Astrocyte of the hippocampus (primary cell): ENCODE data around the gene SLC3A2.
"Not testable (repeated sequence)": the region's sequence is repeated elsewhere in the genome, so short reads cannot be mapped to it uniquely, and the experiment has no call there.

Experiments used
- DNase-seq: peaks from one replicate; pipeline ENCODE4 v3.0.0; 2011; ENCODE audit warnings: low read depth, low spot score

Gene SLC3A2

DNA sequence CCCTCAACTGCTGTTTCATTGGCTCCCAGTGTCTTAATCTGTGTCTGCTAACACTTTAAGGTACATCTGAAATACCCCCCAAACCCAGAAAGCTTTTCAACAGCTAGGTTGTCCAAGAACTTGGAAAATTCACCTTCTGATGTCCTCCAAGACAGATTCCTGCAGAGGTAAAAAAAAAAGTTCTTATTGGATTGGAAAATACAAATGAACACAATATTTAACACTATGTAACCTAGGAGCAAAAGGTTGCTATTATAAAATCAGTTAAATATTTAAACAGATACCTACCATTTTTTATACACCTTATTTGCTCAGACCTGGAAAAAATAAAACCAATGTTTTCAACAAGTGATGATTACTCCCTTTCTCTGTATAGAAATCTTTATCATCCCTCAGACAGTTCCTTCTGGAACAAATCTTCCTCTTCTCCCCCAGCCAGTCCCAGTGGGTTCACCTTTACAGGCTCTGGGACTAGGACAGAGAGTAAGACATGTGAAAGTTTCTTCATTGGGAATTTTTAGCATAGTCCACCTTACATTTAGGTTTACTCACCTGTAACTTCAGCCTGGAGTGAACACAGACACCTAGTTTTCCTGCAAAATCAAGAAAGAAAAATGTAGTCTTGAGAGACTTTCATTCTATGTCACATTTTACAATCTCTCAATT lies 28.0 kb upstream of the SLC3A2 start:
- DNase-seq, result no peak

DNA sequence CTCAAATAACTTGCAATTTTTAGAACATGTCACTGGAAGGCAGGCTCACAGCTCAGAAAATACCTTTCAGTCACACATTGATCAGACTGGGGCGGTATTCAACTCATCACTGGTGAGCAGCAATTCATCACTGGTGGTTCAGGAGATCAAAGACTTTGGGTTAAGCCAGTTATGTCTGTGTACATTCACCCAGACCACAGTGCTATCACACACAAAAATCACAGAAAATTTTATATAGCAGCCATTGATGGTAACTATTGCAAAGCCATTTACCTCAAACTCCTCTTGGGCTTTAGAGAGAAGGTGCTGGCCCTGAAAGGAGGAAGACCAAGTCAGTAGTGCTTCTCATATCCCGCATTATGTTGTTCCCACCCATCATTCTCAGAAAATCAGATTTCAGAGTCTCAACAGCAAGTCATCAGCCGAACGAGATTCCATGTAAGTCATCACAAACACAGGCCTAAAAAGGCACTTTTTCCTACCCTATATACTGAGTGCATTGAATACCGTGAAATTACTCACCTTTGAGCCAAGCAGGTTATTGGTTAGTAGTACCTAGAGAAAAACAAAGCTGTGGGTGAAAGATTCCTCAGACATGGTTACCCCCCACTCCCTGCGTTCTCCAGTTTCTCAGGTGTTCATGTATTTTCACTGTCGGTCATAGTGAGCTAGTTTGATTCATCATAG lies 27.3 kb upstream of the SLC3A2 start:
- DNase-seq, result no peak

DNA sequence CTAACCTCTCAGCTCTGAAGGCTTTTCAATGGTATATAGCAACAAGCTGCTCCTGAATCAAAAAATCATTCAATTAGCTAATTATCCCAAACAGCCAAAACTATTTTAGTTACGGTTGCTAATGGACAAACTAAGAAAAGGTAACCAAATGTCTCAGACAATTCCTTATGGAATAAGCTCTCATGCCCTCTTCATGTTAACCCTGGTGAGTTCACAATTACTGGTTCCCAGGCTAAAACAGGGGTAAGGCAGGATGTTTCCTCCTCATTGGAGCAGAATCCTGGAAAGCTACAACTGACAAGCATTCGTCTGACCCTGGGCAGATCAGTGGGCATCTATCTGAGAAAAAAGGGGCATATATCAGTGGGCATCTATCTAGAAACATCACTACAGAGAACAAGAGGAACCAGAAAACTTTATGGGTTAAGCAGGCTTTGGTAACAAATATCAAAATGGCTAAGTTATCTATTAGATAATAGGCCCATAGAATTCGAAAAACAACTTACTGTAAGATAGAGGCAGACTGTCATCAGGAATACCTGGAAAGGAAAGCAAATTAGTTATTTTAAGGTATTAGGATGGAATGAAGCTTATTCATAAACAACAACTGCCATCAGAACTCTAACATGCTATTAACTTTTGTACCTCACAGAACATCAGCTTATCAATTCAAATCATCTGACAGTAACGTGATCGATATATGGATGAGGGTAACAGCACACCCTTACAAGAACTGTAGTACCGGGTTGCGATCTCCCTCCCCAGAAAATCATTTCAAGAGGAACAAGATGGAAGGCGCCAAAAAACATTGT lies 26.5 kb upstream of the SLC3A2 start:
- no peak for DNase-seq

DNA sequence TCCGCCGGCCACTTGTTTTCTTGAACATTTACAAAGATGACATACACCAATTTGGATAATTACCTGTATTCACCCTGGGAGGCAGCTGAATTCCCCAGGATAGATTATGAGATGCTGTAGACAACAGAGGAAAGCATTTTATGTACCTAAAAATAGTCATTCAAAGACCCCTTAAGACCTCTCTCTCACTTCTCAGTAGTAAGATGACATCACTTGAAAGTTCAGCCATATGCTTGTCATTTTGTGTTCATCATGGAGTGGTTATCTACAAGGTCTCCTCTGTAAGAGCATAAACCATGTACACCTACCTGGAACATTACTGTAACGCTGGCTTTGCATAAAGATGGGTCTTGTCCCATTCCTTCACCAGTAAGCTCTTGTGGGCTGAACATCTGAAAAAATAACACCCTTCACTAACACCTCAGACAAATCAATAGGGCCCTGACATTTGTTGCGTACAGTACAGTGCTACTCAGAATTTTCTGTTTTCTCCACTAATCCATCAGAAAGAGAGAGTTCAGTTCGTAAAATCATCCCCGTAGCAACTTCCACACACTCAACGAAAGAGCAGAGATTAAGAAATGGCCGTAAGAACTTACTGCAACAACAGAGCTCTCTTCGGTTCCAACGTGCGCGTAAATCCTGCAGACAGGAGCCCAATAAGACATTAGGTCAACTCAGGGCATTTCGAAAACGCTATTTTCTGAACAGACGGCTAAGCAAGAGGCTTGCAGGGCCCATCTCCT lies 25.7 kb upstream of the SLC3A2 start:
- DNase-seq, result no peak

DNA sequence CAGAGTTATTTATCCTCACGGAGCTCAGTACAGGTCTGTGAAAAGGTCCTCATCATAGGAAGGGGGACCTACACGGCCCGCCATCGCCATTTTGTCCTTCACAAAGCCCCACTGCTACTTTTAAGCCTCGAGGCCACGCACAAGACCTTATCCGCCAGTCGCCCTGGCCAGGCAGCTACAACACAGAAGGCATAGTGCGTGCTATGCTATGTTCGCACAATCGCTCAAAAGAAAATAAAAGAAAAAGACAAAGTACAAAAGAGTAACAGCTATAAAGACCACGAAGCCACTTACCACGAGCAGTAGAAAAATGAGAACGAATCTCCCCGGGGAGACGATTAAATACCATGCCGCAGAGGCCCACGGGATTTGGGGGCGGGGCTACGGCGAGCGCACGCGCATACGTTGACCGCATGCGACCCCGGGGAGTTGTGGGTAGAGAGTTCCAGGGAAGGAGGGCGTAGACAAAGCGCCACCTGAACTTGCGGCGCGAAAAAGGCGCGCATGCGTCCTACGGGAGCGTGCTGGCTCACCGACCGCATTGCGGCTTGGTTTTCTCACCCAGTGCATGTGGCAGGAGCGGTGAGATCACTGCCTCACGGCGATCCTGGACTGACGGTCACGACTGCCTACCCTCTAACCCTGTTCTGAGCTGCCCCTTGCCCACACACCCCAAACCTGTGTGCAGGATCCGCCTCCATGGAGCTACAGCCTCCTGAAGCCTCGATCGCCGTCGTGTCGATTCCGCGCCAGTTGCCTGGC lies 24.9 kb upstream of the SLC3A2 start:
- peak; percentile 99 for DNase-seq

DNA sequence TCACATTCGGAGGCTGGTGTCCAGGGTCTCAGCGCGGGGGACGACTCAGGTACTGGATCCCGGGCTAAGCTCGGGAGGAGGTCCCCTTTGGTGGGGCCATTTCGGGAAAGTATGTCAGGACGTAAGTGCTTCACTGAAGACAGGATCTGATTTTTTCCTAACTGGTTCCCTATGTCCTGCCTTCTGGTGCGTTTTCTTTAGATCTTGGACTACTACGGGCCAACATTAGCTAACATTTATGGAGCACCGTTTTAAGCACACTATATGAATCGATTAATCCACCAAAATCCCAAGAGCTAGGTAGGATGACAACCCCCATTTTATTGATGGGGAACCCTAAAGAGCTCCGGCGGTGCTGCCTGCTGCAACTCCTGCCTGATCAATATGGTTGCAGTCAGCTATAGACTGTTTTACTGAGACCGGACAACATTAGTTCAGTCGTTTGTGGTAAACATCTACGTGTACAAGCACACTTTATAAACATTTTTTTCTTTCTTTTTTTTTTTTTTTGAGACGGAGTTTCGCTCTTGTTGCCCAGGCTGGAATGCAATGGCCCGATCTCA lies 24.3 kb upstream of the SLC3A2 start:
- DNase-seq, result no peak

DNA sequence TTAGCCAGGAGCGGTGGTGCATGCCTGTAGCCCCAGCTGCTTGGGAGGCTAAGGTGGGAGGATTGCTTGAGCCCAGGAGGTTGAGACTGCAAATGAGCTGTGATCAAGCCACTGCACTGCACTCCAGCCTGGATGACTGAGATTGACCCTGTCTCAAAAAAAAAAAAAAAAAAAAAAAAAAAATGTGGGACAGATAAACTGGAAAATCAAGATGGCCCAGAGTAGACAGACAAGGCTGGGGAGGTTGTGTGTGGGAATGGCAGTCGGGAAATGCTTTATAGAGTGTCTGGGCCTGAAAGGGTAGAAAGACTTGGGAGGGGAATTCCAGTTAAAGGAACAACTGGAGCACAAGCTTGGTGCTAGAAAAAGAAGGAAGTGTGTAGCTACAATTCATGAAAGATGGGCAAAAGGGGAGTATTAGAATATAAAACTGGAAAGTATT lies 23.1 kb upstream of the SLC3A2 start:
- no peak for DNase-seq

DNA sequence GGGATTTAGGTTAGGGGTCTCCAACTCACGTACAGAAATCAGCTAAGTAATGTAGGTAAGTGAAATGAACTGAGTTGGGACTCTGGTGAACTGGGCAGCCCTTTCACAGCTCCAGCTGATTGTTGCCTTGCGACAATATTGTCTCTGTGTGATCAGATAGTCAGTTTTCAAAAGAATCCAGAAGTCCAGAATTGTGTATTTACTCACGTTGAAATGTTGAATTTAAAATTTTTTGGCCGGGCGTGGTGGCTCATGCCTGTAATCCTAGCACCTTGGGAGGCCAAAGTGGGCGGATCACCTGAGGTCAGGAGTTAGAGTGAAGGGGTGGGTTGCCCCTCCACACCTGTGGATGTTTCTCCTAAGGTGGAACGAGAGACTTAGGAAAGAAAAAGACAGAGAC lies 22.5 kb upstream of the SLC3A2 start:
- DNase-seq, result no peak

DNA sequence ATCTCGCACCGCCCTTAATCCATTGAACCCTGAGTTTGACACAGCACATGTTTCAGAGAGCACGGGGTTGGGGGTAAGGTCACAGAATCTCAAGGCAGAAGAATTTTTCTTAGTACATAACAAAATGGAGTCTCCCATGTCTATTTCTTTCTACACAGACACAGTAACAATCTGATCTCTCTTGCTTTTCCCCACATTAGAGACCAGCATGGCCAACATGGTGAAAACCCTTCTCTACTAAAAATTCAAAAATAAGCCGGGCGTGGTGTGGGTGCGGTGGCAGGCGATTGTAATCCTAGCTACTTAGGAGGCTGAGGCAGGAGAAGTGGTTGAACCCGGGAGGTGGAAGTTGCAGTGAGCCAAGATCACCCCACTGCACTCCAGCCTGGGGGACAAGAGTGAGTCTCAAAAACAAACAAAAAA lies 21.4 kb upstream of the SLC3A2 start:
- DNase-seq, result not testable (repeated sequence)

DNA sequence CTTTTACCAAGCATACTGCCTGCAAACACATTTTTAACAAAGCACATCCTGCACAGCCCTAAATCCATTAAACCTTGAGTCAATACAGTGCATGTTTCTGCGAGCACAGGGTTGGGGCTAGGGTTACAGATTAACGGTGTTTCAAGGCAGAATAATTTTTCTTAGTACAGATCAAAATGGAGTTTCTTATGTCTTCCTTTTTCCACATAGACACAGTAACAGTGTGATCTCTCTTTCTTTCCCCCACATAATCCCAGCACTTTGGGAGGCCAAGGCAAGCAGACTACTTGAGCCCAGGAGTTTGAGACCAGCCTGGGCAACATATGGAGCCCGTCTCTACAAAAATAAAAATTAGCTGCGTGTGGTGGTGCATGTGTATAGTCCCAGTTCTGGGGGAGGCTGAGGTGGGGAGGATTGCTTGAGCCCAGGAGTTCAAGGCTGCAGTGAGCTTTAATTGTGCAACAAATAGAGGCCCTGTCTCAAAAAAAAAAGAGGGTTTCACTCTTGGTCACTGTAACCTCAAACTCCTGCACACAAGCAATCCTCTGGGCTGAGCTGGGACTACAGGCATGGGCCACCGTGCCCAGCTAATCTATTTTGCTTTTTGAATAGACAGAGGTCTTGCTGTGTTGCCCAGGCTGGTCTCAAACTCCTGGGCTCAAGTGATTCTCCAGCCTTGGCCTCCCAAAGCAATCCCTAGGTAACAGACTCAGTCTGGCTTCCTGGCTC lies 19.7 kb upstream of the SLC3A2 start:
- DNase-seq, result no peak

DNA sequence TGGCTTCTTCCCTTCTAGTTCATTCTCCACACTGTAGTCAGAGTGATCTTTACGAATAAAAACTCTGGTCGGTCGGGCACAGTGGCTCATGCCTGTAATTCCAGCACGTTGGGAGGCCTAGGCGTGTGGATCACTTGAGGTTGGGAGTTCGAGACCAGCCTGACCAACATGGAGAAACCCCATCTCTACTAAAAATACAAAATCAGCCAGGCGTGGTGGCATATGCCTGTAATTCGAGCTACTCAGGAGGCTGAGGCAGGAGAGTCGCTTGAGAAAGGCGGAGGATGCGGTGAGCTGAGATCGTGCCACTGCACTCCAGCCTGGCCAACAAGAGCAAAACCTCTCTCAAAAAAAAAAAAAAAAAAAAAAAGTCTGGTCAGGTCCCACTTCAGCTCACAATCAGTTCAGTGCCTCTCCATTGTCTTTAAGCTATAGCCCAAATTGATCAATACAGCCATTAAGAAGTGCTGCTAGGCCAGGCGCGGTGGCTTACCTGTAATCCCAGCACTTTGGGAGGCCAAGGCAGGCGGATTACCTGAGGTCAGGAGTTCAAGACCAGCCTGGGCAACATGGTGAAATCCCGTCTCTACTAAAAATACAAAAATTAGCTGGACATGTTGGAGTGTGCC lies 19.0 kb upstream of the SLC3A2 start:
- DNase-seq, result not testable (repeated sequence)

DNA sequence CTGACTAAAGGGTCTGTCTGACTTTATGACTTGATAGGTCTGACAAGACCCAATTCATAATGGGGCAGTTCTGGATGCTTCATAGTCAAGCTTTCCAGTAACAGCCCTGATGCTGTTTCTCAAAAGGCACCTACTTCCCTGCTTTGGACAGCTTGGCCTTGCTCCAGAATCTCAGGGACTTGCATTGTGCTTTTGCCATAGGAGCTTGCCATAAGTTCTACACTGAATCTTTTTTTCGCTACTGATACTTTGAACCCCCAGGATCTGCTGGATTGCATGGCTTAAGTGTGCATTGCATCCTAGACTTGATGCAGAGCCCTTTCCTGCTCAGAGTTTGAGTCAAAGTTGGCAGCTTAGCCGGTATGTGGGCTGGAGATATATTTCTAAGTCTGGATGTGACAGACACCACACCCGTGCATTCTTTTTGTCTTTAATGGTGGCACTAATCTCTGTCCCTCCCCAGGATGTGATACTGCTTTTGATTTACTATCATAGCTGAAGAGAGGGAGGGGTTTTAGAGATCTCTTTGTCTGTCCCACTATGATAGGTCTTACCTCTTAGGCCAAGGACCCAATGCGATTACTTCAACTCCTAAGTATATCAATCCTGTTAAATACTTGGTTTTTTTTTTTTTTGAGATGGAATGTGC lies 16.9 kb upstream of the SLC3A2 start:
- no peak for DNase-seq

DNA sequence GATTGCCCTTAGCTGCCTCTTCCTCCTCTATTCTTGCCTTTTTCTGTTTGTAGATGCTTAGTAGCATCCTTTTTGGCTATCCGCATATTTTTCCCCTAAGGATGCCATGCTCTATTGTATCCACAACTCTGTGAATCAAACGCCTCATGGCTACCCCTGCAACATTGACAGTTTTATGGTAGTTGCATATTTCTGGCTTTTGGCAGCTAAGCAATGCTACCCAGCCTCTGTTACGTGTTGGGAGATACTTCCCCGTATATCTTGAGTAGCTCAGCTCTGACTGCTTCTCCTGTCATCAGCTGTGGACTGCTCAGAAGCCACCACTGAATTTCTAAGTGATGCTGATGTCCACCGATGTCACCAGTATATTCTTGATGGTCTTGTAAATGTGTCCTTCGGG lies 15.1 kb upstream of the SLC3A2 start:
- no peak for DNase-seq

DNA sequence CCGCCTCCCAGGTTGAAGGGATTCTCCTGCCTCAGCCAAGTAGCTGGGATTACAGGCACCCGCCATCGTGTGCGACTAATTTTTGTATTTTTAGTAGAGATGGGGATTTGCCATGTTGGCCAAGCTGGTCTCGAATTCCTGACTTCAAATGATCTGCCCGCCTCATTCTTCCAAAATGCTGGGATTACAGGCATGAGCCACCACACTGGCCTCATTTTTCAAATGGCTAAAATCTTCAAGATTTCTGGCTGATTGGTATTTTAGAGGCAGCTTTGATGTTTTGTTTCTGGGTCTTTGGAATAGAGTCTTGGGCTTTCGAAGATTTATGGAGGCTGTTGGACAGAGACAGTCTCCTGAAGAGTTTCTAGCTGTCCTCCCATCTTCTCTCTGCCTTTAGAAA lies 5.8 kb upstream of the SLC3A2 start:
- no peak for DNase-seq

DNA sequence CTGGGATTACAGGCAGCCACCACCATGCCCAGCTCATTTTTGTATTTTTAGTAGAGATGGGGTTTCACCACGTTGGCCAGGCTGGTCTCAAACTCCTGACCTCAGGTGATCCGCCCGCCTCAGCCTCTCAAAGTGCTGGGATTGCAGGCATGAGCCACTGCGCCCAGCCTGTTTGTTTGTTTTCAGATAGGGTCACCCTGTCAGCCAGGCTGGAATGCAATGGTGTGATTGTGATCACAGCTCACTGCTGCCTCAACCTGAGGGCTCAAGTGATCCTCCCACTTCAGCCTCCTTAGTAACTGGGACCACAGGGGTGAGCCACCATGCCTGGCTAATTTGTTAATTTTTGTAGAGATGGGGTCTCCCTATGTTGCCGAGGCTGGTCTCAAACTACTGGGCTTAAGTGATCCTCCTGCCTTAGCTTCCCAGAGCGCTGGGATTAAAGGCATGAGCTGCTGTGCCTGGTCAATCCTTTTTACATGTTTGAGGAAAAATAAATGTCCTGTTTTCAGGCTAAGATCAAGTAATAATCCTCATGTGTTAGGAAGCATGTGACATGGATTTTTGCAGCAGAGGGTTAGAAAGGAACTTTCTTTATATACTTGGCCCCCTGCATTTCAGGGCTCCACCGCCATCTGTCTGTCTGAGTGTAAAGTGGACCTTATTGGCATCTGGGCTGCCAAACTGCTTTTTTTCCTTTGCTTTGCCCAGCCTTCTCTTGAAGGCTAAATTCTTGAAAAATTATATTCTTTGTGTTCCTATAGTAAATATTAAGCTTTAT lies 4.8 kb upstream of the SLC3A2 start:
- DNase-seq, result no peak

DNA sequence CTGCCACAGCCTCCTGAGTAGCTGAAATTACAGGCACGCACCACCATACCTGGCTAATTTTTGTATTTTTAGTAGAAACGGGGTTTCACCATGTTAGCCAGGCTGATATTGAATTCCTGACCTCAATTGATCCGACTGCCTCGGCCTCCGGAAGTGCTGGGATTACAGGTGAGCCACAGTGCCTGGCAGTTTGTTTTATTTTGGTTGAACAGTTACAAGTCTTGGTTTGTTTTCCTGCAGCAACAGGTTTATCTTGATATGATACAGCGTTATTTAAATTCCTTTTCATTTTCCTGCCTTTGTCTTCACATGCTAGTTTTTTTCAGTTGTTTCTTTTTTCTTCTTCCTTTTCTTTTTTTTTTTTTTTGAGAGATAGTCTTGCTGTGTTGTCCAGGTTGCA lies 4.0 kb upstream of the SLC3A2 start:
- DNase-seq, result no peak

DNA sequence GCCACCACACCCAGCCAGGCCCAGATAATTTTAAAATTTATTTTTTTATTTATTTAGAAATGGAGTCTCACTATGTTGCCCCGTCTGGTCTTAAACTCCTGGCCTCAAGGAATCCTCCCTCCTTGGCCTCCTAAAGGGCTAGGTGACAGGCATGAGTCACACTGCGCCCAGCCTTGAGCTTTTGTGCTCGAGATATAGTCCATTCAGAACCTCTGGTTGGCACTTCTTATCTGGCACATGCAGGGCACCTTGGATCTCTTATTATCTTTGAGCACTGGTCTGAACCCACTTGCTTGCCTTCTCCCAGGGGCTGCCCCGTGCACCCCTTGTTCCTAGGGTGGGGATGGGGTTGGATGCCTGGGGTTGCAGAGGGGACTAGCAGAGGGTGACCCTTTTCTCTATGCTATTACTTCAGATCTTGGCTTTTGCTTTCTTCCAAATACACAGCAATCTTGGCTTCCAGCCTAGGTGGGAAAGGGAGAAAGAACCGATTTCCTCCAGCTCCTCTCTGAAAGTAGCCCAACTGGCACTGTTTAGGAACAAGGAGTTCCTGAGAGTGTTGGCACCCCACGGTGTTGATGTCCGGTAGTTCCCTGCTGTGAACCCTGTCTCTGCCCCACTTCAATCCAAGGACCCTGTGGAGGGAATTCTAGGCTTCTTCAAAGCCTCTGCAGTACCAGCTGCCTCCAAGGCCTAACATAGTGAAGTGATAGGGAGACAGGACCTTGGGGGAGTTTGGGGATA lies 1.3 kb upstream of the SLC3A2 start:
- DNase-seq, result peak; percentile 35
